Measurements from ENCODE around the gene EIF3K. TPM values are rescaled to one million over a fixed set of nuclear protein-coding genes. Genes with fewer than 3 reads are reported as not detected.
"Not testable (repeated sequence)": the region's sequence is repeated elsewhere in the genome, so short reads cannot be mapped to it uniquely, and the experiment has no call there.

The EIF3K gene, protein sequence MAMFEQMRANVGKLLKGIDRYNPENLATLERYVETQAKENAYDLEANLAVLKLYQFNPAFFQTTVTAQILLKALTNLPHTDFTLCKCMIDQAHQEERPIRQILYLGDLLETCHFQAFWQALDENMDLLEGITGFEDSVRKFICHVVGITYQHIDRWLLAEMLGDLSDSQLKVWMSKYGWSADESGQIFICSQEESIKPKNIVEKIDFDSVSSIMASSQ
- polyA plus RNA-seq (ENCODE audit: insufficient read length), result 318 TPM
- long read RNA-seq, donor 1, transcript EIF3K-203 (7 exons, 1,327 nt), result minor isoform, 6 of 264 reads
- long read RNA-seq, donor 1, transcript EIF3K-201 (8 exons, 864 nt), result major isoform, 163 of 264 reads
- long read RNA-seq, donor 1, transcript EIF3K-205 (4 exons, 667 nt), result minor isoform, 6 of 264 reads
- long read RNA-seq, donor 1, partial matches to known transcripts, result 62 of 264 reads
- long read RNA-seq, donor 1, other reads (novel, unspliced or antisense), result 19 of 264 reads
- long read RNA-seq, donor 2, transcript EIF3K-201 (8 exons, 864 nt), result major isoform, 137 of 185 reads
- long read RNA-seq, donor 2, transcript EIF3K-209 (4 exons, 711 nt), result minor isoform, 5 of 185 reads
- long read RNA-seq, donor 2, transcript EIF3K-203 (7 exons, 1,327 nt), result minor isoform, 6 of 185 reads
- long read RNA-seq, donor 2, partial matches to known transcripts, result 21 of 185 reads
- long read RNA-seq, donor 2, other reads (novel, unspliced or antisense), result 7 of 185 reads
- long read RNA-seq, donor 3, transcript EIF3K-203 (7 exons, 1,327 nt), result minor isoform, 7 of 161 reads
- long read RNA-seq, donor 3, transcript EIF3K-201 (8 exons, 864 nt), result major isoform, 109 of 161 reads
- long read RNA-seq, donor 3, partial matches to known transcripts, result 26 of 161 reads
- long read RNA-seq, donor 3, other reads (novel, unspliced or antisense), result 10 of 161 reads
- long read RNA-seq, donor 4, transcript EIF3K-201 (8 exons, 864 nt), result major isoform, 19 of 58 reads
- long read RNA-seq, donor 4, partial matches to known transcripts, result 32 of 58 reads
- long read RNA-seq, donor 4, other reads (novel, unspliced or antisense), result 0 of 58 reads
- long read RNA-seq, donor 5, transcript EIF3K-201 (8 exons, 864 nt), result major isoform, 283 of 434 reads
- long read RNA-seq, donor 5, transcript EIF3K-203 (7 exons, 1,327 nt), result minor isoform, 22 of 434 reads
- long read RNA-seq, donor 5, transcript EIF3K-214 (7 exons, 780 nt), result minor isoform, 25 of 434 reads
- long read RNA-seq, donor 5, transcript EIF3K-211 (7 exons, 670 nt), result minor isoform, 7 of 434 reads
- long read RNA-seq, donor 5, partial matches to known transcripts, result 50 of 434 reads
- long read RNA-seq, donor 5, other reads (novel, unspliced or antisense), result 36 of 434 reads
- long read RNA-seq, donor 6, transcript EIF3K-201 (8 exons, 864 nt), result major isoform, 131 of 202 reads
- long read RNA-seq, donor 6, partial matches to known transcripts, result 54 of 202 reads
- long read RNA-seq, donor 6, other reads (novel, unspliced or antisense), result 5 of 202 reads
- long read RNA-seq, donor 7, transcript EIF3K-203 (7 exons, 1,327 nt), result minor isoform, 26 of 347 reads
- long read RNA-seq, donor 7, transcript EIF3K-209 (4 exons, 711 nt), result minor isoform, 6 of 347 reads
- long read RNA-seq, donor 7, transcript EIF3K-201 (8 exons, 864 nt), result major isoform, 234 of 347 reads
- long read RNA-seq, donor 7, transcript EIF3K-211 (7 exons, 670 nt), result minor isoform, 7 of 347 reads
- long read RNA-seq, donor 7, partial matches to known transcripts, result 68 of 347 reads
- long read RNA-seq, donor 7, other reads (novel, unspliced or antisense), result 0 of 347 reads
- long read RNA-seq, donor 8, transcript EIF3K-203 (7 exons, 1,327 nt), result minor isoform, 6 of 97 reads
- long read RNA-seq, donor 8, transcript EIF3K-201 (8 exons, 864 nt), result major isoform, 69 of 97 reads
- long read RNA-seq, donor 8, partial matches to known transcripts, result 16 of 97 reads
- long read RNA-seq, donor 8, other reads (novel, unspliced or antisense), result 0 of 97 reads

GRCh38 chr19:38618590-38619360 is at the start of gene EIF3K:
Gene EIF3K (plus strand): TSS chr19:38619188. CDS start chr19:38619269, 81 bp downstream.
- DNase-seq, result peak; percentile 99

DNA sequence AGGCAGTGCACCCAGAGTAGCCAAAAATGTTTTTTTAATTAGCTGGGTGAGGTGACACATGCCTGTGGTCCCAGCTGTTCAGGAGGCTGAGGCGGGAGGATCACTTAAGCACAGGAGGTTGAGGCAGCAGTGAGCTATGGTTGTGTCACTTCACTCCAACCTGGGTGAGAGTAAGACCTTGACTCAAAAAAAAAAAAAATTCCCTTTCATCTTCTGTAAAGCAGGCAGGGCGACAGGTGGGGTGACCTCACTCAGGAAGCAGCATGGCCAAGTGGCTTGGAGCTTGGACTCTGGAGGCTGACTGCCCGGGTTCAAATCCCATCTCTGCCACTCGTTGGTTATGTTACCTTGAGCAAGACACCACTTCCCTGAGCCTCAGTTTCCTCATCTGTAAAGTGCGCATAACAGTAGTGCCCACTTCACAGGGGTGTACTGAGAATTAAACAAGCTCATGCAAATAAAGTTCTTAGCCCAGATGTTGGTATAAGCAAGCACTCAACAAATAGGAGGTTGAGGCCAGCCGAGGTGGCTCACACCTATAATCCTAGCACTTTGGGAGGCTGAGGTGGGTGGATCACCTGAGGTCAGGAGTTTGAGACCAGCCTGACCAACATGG is 49.5 kb upstream of the EIF3K start:
- DNase-seq, result no peak

GRCh38 chr19:38571682-38572081 is 47.3 kb upstream of the EIF3K start:
- DNase-seq, result no peak

DNA sequence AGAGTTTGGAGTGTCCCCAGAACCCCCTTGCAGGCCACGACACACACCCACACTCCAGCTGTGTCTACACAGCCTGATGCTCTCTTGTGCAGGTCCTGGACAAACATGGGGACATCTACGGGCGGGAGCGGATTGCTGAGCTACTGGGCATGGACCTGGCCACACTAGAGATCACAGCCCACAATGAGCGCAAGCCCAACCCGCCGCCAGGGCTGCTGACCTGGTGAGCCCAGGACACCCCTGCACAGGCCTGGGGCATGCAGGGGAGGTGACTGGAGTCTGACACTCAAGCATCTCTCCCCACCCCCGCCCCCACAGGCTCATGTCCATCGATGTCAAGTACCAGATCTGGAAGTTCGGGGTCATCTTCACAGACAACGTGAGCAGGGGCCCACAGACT is 41.2 kb upstream of the EIF3K start:
- no peak for DNase-seq

DNA sequence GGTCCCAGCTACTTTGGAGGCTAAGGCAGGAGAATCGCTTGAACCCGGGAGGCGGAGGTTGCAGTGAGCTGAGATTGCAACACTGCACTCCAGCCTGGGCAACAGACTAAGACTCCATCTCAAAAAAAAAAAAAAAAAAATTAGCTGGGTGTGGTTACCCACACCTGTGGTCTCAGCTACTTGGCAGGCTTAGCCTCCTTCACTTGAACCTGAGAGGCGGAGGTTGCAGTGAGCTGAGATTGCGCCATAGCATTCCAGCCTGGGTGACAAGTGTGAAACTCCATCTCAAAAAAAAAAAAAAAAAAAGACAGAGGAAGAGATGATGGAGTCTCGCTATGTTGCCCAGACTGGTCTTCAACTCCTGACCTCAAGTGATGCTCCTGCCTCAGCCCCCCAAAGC is 39.7 kb upstream of the EIF3K start:
- DNase-seq, result not testable (repeated sequence)

- no peak for DNase-seq
These were observed 38.9 kb upstream of the EIF3K start for GRCh38 chr19:38580080-38580479.

- no peak for DNase-seq
These were observed 35.6 kb upstream of the EIF3K start for GRCh38 chr19:38583219-38583984.

DNA sequence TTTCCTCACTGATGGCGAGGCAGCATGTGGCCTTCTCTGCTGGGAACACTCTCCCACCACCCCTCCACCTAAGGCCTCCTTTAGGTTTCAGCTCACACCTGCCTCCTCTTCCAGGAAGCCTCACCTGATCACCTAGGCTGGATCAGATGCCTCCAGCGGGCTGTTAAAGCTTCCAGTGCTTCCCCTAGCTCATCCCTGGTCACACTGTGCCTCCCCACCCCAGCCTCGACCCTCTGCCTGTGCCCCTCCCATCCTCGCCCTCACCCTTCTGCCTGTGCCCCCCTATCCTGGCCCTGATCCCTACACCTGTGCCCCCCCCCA is 35.0 kb upstream of the EIF3K start:
- DNase-seq, result no peak

DNA sequence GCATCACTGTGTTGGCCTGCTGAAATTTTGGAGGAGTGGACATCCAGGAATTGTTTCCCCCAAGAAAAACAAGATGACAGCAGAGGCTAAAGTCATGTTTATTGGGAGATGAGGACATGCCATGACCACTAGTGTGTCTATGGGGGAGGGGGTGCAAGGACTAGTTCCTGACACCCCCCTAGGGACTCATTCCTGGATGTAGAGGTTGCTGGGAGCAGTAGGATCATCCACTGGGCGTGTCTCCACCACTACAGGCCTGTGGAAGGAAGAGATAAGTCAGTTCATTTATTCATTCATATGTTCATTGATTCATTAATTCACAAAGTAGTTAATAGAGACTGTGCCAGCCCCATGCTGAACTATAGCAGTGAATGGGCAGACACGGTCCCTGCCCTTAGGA is 31.4 kb upstream of the EIF3K start:
- DNase-seq, result no peak

- DNase-seq, result no peak
These were observed 30.9 kb upstream of the EIF3K start for GRCh38 chr19:38588041-38588440.

DNA sequence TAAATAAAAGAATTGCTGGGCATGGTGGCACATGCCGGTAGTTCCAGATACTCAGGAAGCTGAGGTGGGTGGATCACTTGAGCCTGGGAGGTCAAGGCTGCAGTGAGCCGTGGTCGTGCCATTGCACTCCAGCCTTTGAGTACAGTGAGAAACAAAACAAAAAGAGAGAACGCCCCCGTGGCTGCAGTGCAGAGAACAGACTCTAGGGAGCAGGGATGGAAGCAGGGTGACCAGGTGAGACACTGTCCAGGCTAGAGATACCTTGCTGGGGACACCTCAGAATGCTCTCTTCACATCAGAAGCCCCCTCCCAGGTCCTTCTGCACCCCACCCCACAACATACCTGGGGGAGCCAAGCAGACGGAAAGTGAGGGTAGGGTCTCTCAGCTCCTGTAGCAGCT is 26.0 kb upstream of the EIF3K start:
- DNase-seq, result no peak

DNA sequence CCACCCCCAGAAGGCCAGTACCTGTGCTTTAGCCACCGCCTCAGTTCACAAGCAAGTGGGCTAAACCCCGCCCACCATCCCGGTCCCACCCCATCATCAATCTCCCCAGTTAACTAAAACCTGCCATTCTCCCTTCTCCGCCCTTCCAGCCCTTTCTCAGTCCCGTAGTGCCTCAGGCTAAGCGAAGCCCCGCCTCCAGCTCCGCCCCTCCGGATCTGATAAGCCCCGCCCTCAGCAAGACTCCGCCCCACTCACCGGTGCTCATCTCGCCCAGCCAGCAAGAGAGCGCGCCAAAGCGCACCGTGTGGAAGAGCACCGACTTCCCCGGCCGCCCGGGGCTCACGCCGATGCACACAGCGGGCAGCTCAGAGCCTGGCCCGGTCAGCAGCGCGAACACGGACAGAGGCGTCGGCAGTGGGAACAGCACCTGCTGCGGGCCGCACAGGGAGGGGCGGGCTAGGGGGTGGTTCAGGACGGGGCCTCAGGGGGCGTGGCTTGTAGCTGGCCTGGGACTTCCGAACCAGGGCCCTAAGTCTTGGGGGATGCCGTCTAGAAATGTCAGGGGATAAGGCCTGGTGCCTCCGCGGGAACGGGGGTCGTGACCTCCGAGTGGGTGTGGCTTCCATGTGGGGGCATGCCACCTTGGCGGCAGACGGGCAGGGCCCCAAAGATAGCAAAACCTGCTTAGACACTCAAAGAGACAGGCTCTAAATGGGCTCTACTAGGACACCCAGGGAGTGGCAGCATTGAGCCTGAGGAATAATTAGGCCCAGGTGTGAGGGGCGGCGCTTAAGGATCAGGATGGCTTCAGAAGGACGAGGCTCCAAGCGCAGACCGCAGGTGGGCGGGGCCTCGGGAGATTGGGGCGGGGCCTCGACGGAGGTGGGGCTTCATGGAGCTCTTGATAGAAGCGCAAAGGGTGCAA is 22.7 kb upstream of the EIF3K start:
- peak; percentile 63 for DNase-seq

DNA sequence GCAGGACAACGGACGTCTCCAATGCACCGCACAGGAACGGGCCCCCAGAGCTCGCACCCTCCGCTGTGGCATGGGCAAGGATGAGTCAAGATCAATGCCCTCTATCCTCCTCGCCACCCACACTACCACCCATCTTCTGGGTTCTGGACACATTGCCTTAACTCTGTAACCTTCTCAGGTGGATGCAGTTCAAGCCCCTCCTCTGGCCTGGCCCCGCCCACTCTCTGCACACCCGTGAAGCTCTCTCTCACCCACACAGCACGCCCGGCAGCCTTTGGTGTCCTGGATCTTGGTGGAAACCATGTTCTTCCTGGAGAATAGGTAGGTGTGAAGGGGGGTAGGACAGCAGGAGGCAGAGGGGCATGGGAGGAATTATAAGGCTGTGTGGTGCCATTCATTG is 21.9 kb upstream of the EIF3K start:
- no peak for DNase-seq

DNA sequence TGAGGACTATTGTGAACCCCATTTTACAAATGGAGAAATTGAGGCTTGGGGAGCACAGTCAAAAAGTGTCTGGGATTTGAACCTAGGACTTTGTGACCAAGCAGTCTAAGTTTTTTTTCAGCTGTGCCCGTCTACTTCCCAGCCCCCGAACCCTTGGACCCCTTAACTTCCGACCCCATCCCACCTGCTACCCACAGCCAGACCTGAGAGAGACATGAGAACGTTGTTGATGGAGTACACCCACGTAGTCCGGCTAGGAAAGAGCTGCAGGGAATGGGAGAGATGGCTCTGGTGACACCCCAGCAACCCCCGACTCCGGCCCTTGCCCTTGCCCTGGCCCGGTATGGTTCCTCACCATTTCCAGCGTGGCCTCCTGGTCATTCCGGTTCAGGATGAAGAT is 19.3 kb upstream of the EIF3K start:
- DNase-seq, result no peak

DNA sequence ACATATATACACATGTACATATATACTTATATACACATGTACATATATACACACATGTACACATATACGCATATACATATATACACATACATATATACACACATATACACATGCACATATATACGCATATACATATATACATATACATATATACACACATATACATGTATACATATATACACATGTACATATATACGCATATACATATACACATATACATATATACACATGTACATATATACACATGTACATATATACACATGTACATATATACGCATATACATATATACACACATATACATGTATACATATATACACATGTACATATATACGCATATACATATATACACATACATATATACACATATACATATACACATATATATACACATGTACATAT is 16.1 kb upstream of the EIF3K start:
- not testable (repeated sequence) for DNase-seq

- no peak for DNase-seq
These were observed 12.9 kb upstream of the EIF3K start for GRCh38 chr19:38606131-38606530.

DNA sequence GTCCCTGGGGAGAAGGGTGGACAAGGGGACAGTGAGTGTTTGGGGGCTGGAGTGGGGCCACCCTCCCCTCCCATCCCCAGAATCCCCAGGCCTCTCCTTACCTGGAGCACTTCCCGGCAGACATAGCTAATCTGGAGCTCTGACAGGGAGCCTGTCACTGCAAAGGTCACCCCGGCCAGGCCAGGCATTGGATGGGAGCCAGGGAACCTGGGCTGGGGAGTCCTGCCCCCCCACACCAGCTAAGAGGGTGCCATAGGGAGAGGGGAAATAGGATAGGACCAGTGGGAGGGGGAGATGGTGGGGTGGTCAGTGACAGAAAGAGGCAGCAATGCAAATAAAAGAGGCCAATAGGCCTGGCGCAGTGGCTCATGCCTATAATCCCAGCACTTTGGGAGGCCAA is 4.7 kb upstream of the EIF3K start:
- no peak for DNase-seq

All from left kidney (tissue), 8 donors.